HepG2 (cell line): Measurements from ENCODE around the gene NUFIP1. TPM values are rescaled to one million over a fixed set of nuclear protein-coding genes. Genes with fewer than 3 reads are reported as not detected.

ENCODE experiments used
- ATAC-seq: fragments of 200-7000 bp; cut with Tn5 transposase; 3 replicates; pipeline ENCODE4 v1.9.1; 2020; ENCODE audit warnings: mild to moderate bottlenecking, moderate library complexity
- BruUV-seq: library from RNA; stranded (reverse); fragments of 400-500 nt; replicated peaks from 2 replicates; lab custom pipeline; 2021; lab: Mats Ljungman, UMichigan
- CTCF ChIA-PET: fragments of 300-600 bp; formaldehyde crosslinking; extraction: SDS; loops from one replicate; lab custom pipeline; 2021; ENCODE audit warnings: low total read pairs, inconsistent platforms, low intra/inter-chr PET ratio; lab: Yijun Ruan, JAX
- POLR2A ChIA-PET: fragments of 350-600 bp; sonication (Branson Sonifier 250); formaldehyde crosslinking; loops from one replicate; lab custom pipeline; 2020; ENCODE audit warnings: antibody characterized with exemption, inconsistent platforms; lab: Yijun Ruan, JAX
- DNase-seq: peaks from one replicate; pipeline ENCODE4 v3.0.0-alpha.2; 2015; ENCODE audit warnings: low spot score
- FAIRE-seq: peaks from 3 replicates; lab custom pipeline; 2011; peaks lifted over from hg19 to GRCh38; lab: Jason Lieb, UNC
- H2AFZ ChIP-seq: one replicate; pipeline ENCODE4 v1.6.1; 2011; ENCODE audit warnings: low read length, inconsistent platforms
- H3K27ac ChIP-seq: fragments of 300-600 bp; 3 replicates; pipeline ENCODE4 v1.8.0; 2011; ENCODE audit warnings: mixed run types, mild to moderate bottlenecking, mixed read lengths, low read length, inconsistent platforms; ENCODE audit not compliant: insufficient read depth; ENCODE audit errors: extremely low read length
- H3K27me3 ChIP-seq, 2 experiments: fragments of 200-600 bp in 1 of 2; 2 replicates in 1 of 2; 3 replicates in 1 of 2; pipeline versions ENCODE4 v1.6.0 to v1.8.0; 2011; ENCODE audit warnings: low read length in 2 of 2, mild to moderate bottlenecking in 2 of 2, moderate library complexity in 2 of 2, inconsistent platforms in 1 of 2; ENCODE audit not compliant: insufficient read depth in 2 of 2, control insufficient read depth in 1 of 2
- H3K36me3 ChIP-seq, 2 experiments: fragments of 200-600 bp in 1 of 2; replicated peaks in 1 of 2; 2 replicates in 1 of 2; 3 replicates in 1 of 2; pipeline versions ENCODE4 v1.5.1 to v1.8.0; 2011; ENCODE audit warnings: low read length in 2 of 2, inconsistent platforms in 1 of 2; ENCODE audit not compliant: insufficient read depth in 2 of 2, control insufficient read depth in 1 of 2
- H3K4me1 ChIP-seq: 2 replicates; pipeline ENCODE4 v1.5.1; 2012; ENCODE audit warnings: low read length, inconsistent platforms; ENCODE audit not compliant: insufficient read depth
- H3K4me2 ChIP-seq: 2 replicates; pipeline ENCODE4 v1.6.0; 2011; ENCODE audit warnings: low read depth, low read length, inconsistent platforms
- H3K4me3 ChIP-seq, 3 experiments: fragments of 200-600 bp in 1 of 3; sonication (generic), shearing (Covaris generic) in 1 of 3; replicated peaks in 1 of 3; 2 replicates each; pipeline ENCODE4 v1.5.1; 2011 to 2016; ENCODE audit warnings: low read length in 3 of 3, inconsistent platforms in 2 of 3, low read depth in 2 of 3, mild to moderate bottlenecking in 2 of 3, control low read depth in 1 of 3, mixed read lengths in 1 of 3; ENCODE audit not compliant: insufficient read depth in 1 of 3
- H3K79me2 ChIP-seq: one replicate; pipeline ENCODE4 v1.6.1; 2011; ENCODE audit warnings: low read length, inconsistent platforms; ENCODE audit not compliant: insufficient read depth
- H3K9ac ChIP-seq: 2 replicates; pipeline ENCODE4 v1.6.0; 2011; ENCODE audit warnings: mild to moderate bottlenecking, low read depth, low read length, inconsistent platforms; ENCODE audit not compliant: insufficient read depth
- H3K9me3 ChIP-seq: 2 replicates; pipeline ENCODE4 v1.5.1; 2012; ENCODE audit warnings: mild to moderate bottlenecking, low read length
- H4K20me1 ChIP-seq: 2 replicates; pipeline ENCODE4 v1.6.0; 2011; ENCODE audit warnings: inconsistent platforms, mild to moderate bottlenecking, low read length, moderate library complexity; ENCODE audit not compliant: insufficient read depth
- CHCHD3 ChIP-seq: sonication (generic); formaldehyde crosslinking; IDR thresholded peaks from 2 replicates; pipeline ENCODE4 v1.8.0; 2022; ENCODE audit warnings: mild to moderate bottlenecking, missing genetic modification reagents, moderate library complexity
- EED ChIP-seq: sonication (generic); formaldehyde crosslinking; IDR thresholded peaks from 2 replicates; pipeline ENCODE4 v1.5.0; 2020; ENCODE audit warnings: mild to moderate bottlenecking, missing genetic modification reagents
- FOXO1 ChIP-seq: sonication (generic); formaldehyde crosslinking; IDR thresholded peaks from 2 replicates; pipeline ENCODE4 v1.4.0; 2020; ENCODE audit warnings: missing genetic modification reagents
- IKZF5 ChIP-seq: IDR thresholded peaks from 2 replicates; pipeline ENCODE4 v1.6.1; 2018; ENCODE audit warnings: missing genetic modification reagents, mild to moderate bottlenecking, missing compliant biosample characterization
- RAD21 ChIP-seq: fragments of 450-650 bp; formaldehyde crosslinking; IDR thresholded peaks from 2 replicates; pipeline ENCODE4 v1.5.0; 2020; ENCODE audit warnings: mild to moderate bottlenecking
- SP140L ChIP-seq: sonication (generic); formaldehyde crosslinking; IDR thresholded peaks from 2 replicates; pipeline ENCODE4 v1.4.0; 2020; ENCODE audit warnings: missing genetic modification reagents, borderline replicate concordance
- THRA ChIP-seq: sonication (generic); formaldehyde crosslinking; IDR thresholded peaks from 2 replicates; pipeline ENCODE4 v1.4.0; 2020; ENCODE audit warnings: missing genetic modification reagents, borderline replicate concordance
- ZKSCAN1 ChIP-seq: fragments of 150-350 bp; IDR thresholded peaks from 2 replicates; pipeline ENCODE4 v1.6.1; 2014; ENCODE audit warnings: low read length
- ZNF160 ChIP-seq: sonication (generic); formaldehyde crosslinking; IDR thresholded peaks from 2 replicates; pipeline ENCODE4 v1.8.0; 2022; ENCODE audit warnings: mild to moderate bottlenecking, inconsistent platforms, missing genetic modification reagents
- ZNF260 ChIP-seq: sonication (generic); formaldehyde crosslinking; IDR thresholded peaks from 2 replicates; pipeline ENCODE4 v1.4.0; 2020; ENCODE audit warnings: missing genetic modification reagents, low read depth, mild to moderate bottlenecking, borderline replicate concordance
- ZNF367 ChIP-seq: sonication (generic); formaldehyde crosslinking; IDR thresholded peaks from 2 replicates; pipeline ENCODE4 v1.4.0; 2020; ENCODE audit warnings: missing genetic modification reagents, borderline replicate concordance
- ZNF460 ChIP-seq: sonication (generic); formaldehyde crosslinking; IDR thresholded peaks from 2 replicates; pipeline ENCODE4 v1.5.1; 2020; ENCODE audit warnings: missing genetic modification reagents, mild to moderate bottlenecking, borderline replicate concordance
- ZNF496 ChIP-seq: sonication (generic); formaldehyde crosslinking; IDR thresholded peaks from 2 replicates; pipeline ENCODE4 v1.8.1; 2023; ENCODE audit warnings: mild to moderate bottlenecking, moderate library complexity, missing genetic modification reagents; ENCODE audit not compliant: insufficient replicate concordance
- ZSCAN5A ChIP-seq: sonication (generic); formaldehyde crosslinking; IDR thresholded peaks from 2 replicates; pipeline ENCODE4 v1.8.0; 2022; ENCODE audit warnings: mild to moderate bottlenecking, missing genetic modification reagents, borderline replicate concordance
- WGBS: methylation state at CpG from one replicate; pipeline ENCODE4 v1.1.6; 2017; ENCODE audit warnings: low lambda C conversion rate; 5-methylcytosine and 5-hydroxymethylcytosine counted together
- in situ Hi-C: cut with HindIII; loops from 2 replicates; pipeline ENCODE4 v1.10.0; 2017; ENCODE audit warnings: low pct_unique_long_range_greater_than_20kb; ENCODE audit not compliant: extremely low pct_ligation_motif_present
- intact Hi-C: fragments of 100-400 bp; cut with micrococcal nuclease; formaldehyde crosslinking; loops from one replicate; pipeline ENCODE4 v1.10.0; 2022; ENCODE audit not compliant: unreplicated experiment
- polyA plus RNA-seq, 8 experiments: library from polyadenylated mRNA; depleted of rRNA in 3 of 8; stranded (reverse) in 7 of 8; unstranded in 1 of 8; fragments of >200 nt; fragmentation: Illumina TruSeq in 4 of 8; extraction: Trizol in 4 of 8; gene quantifications; 2 replicates each; pipeline versions ENCODE4 v1.2.1 to v1.2.3, GENCODE V29; 2011 to 2016; ENCODE audit warnings: low read depth in 4 of 8, missing spikeins in 1 of 8, mixed read lengths in 1 of 8; ENCODE audit not compliant: insufficient read depth in 1 of 8
- total RNA-seq, 5 experiments: library from RNA; depleted of rRNA; stranded (reverse); fragments of >200 nt; fragmentation: Illumina TruSeq; extraction: Trizol; gene quantifications; 2 replicates each; pipeline ENCODE4 v1.2.3, GENCODE V29; 2016; ENCODE audit warnings: low read depth in 1 of 5
- TF ChIP-seq, protein P1 (sequence below): sonication (generic); formaldehyde crosslinking; IDR thresholded peaks from 2 replicates; pipeline ENCODE4 v1.5.1; 2020; ENCODE audit warnings: missing genetic modification reagents, mild to moderate bottlenecking, borderline replicate concordance

The NUFIP1 gene
- total and polyA plus RNA-seq, 2 of the 13 experiments (the other 11 are each of a cell fraction or from before 2014, with no cell fraction given), result 1.9 to 10.3 TPM

- TF ChIP-seq ZNF460 (CRISPR knock-in tag) (no peak), SP140L (CRISPR knock-in tag) (no peak), THRA (CRISPR knock-in tag) (no peak), ZKSCAN1 (no peak), EED (no peak), ZNF260 (CRISPR knock-in tag) (no peak)
Measured at GRCh38 chr13:45007225-45007624, 18.0 kb upstream of the NUFIP1 start (continued).

DNA sequence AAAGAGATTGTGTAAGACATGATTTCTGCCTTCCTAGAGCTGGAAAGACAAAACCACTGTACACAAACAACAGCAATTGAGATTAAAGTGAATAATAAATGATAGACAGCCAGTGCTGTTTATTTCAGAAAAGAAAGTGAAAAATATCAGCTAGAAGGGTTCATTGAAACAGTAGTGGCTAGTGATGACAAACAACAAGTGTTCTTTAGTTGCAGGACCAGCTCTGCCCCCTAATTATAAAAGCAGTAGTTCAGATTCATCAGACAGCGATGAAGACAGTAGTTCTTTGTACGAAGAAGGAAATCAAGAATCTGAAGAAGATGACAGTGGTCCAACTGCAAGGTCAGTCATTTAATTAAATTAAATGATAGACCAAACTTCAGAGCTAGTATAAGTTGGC lies 14.8 kb upstream of the NUFIP1 start:
- Histone ChIP-seq H3K9ac (no peak overlapping the region), H3K4me1 (no peaks in the 10 kb centered on the region), H3K27me3 (no peaks in the 10 kb centered on the region), H3K4me2 (no peak overlapping the region), H3K9me3 (no peaks in the 10 kb centered on the region), H2AFZ (no peak overlapping the region), H3K36me3 (peaks cover 6 to 13% of the 10 kb centered on the region in 2 experiments), H4K20me1 (no peaks in the 10 kb centered on the region), H3K27ac (no peak overlapping the region), H3K4me3 (no peak overlapping the region), H3K79me2 (no peaks in the 10 kb centered on the region)
- ChIA-PET CTCF (no interaction called here), POLR2A (no interaction called here)
- no peak for ATAC-seq
- 91% methylated on average over 2 of the region's 2 CpGs for WGBS
- no peak for DNase-seq
- in situ Hi-C loops (no loop called here), intact Hi-C loops (no loop called here)
- no TSS peak for BruUV-seq
- no peak for FAIRE-seq
- TF ChIP-seq SP140L (CRISPR knock-in tag) (no peak), RAD21 (CRISPR knock-in tag) (no peak), ZNF496 (CRISPR knock-in tag) (no peak), ZNF160 (CRISPR knock-in tag) (no peak), FOXO1 (no peak), ZNF367 (no peak), IKZF5 (CRISPR knock-in tag) (no peak), CHCHD3 (CRISPR knock-in tag) (no peak), ZSCAN5A (CRISPR knock-in tag) (no peak)
- TF ChIP-seq, protein P1, sequence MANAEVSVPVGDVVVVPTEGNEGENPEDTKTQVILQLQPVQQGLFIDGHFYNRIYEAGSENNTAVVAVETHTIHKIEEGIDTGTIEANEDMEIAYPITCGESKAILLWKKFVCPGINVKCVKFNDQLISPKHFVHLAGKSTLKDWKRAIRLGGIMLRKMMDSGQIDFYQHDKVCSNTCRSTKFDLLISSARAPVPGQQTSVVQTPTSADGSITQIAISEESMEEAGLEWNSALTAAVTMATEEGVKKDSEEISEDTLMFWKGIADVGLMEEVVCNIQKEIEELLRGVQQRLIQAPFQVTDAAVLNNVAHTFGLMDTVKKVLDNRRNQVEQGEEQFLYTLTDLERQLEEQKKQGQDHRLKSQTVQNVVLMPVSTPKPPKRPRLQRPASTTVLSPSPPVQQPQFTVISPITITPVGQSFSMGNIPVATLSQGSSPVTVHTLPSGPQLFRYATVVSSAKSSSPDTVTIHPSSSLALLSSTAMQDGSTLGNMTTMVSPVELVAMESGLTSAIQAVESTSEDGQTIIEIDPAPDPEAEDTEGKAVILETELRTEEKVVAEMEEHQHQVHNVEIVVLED (CRISPR knock-in tag), result no peak
